OCI-LY3 (cell line): ENCODE data around the gene ANP32A.

Experiments
- EZH2phosphoT487 ChIP-seq: fragments of 200-600 bp; shearing (Covaris generic); IDR thresholded peaks from 2 replicates; pipeline ENCODE4 v1.6.1; 2018; ENCODE audit warnings: antibody characterized with exemption, mixed run types, low read depth
- TF ChIP-seq, protein P1 (sequence below): fragments of 200-600, 300-600 bp; sonication (generic); IDR thresholded peaks from 2 replicates; pipeline ENCODE4 v1.5.1; 2014; ENCODE audit warnings: antibody characterized with exemption, low read length, low read depth

DNA sequence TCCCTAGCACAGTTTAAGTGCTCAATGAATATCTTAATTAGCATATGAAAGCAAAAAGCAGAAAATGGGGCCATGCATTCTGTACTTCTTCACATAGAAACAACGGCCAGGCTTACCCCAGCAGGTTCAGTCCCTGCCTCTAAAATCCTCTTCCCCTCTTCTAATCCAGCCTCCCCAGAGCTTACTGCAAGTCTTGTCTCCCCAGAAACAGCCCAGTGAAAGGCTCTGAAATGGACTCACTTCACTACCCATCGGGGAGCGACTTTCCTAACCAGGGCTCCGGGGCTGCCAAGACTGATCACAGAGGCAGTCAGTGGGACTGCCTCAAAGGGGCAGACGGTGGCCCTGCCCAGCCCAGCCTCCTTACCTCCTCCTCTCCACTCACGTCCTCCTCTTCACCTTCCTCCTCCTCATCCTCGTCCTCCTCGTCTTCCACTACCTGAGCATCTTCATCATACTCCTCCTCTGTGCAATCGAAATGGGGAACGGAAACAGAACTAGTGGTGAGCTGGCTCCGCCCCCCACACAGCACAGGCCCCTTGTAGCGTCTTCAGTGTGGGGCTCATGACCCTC is 38.0 kb downstream of the ANP32A start:
- TF ChIP-seq, protein P1, sequence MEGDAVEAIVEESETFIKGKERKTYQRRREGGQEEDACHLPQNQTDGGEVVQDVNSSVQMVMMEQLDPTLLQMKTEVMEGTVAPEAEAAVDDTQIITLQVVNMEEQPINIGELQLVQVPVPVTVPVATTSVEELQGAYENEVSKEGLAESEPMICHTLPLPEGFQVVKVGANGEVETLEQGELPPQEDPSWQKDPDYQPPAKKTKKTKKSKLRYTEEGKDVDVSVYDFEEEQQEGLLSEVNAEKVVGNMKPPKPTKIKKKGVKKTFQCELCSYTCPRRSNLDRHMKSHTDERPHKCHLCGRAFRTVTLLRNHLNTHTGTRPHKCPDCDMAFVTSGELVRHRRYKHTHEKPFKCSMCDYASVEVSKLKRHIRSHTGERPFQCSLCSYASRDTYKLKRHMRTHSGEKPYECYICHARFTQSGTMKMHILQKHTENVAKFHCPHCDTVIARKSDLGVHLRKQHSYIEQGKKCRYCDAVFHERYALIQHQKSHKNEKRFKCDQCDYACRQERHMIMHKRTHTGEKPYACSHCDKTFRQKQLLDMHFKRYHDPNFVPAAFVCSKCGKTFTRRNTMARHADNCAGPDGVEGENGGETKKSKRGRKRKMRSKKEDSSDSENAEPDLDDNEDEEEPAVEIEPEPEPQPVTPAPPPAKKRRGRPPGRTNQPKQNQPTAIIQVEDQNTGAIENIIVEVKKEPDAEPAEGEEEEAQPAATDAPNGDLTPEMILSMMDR = no peak
- TF ChIP-seq EZH2phosphoT487 = no peak
